GM12891 (cell line): ENCODE measurements around the gene ALOX12B.
"Not testable (repeated sequence)": the region's sequence is repeated elsewhere in the genome, so short reads cannot be mapped to it uniquely, and the experiment has no call there.

ENCODE experiments used
- DNase-seq: peaks from one replicate; pipeline ENCODE4 v3.0.0; 2011; ENCODE audit warnings: low spot score; ENCODE audit not compliant: insufficient read length
- FAIRE-seq: peaks from 2 replicates; lab custom pipeline; 2011; peaks lifted over from hg19 to GRCh38; lab: Jason Lieb, UNC
- PAX5 ChIP-seq: IDR thresholded peaks from 2 replicates; pipeline ENCODE4 v1.6.1; 2011; ENCODE audit warnings: low read length, moderate library complexity, mild to moderate bottlenecking; ENCODE audit not compliant: insufficient read depth, severe bottlenecking
- POLR2A ChIP-seq: IDR thresholded peaks from 2 replicates; pipeline ENCODE4 v1.6.1; 2011; ENCODE audit warnings: low read depth, low read length, control low read depth
- POLR2AphosphoS5 ChIP-seq: IDR thresholded peaks from 2 replicates; pipeline ENCODE4 v1.6.1; 2011; ENCODE audit warnings: low read depth, low read length, control low read depth
- POU2F2 ChIP-seq: IDR thresholded peaks from 2 replicates; pipeline ENCODE4 v1.6.1; 2011; ENCODE audit warnings: low read depth, mild to moderate bottlenecking, control low read depth, low read length, moderate library complexity
- SPI1 ChIP-seq: IDR thresholded peaks from 2 replicates; pipeline ENCODE4 v1.6.1; 2011; ENCODE audit warnings: low read depth, low read length, control low read depth
- TAF1 ChIP-seq: IDR thresholded peaks from 2 replicates; pipeline ENCODE4 v1.6.1; 2011; ENCODE audit warnings: low read depth, low read length, control low read depth

ALOX12B gene

GRCh38 chr17:8025176-8025911 is 62.2 kb downstream of the ALOX12B start:
- TF ChIP-seq POLR2AphosphoS5 (no peak), POLR2A (no peak), SPI1 (no peak), PAX5 (no peak), TAF1 (no peak), POU2F2 (no peak)
- no peak for FAIRE-seq

GRCh38 chr17:8024161-8024560 is 63.4 kb downstream of the ALOX12B start:
- DNase-seq, FAIRE-seq: not testable (repeated sequence)

More at GRCh38 chr17:8025176-8025911, 62.2 kb downstream of the ALOX12B start:
- no peak for DNase-seq
